HepG2 (cell line): Measurements from ENCODE around the gene PGS1. TPM values are rescaled to one million over a fixed set of nuclear protein-coding genes. Genes with fewer than 3 reads are reported as not detected.

Experiments used
- ARNT ChIP-seq: fragments of 450-650 bp; IDR thresholded peaks from 2 replicates; pipeline ENCODE4 v1.6.1; 2017
- MLXIP ChIP-seq: sonication (generic); formaldehyde crosslinking; IDR thresholded peaks from 2 replicates; pipeline ENCODE4 v1.9.0; 2021; ENCODE audit warnings: missing genetic modification reagents, borderline replicate concordance
- REST ChIP-seq, 2 experiments: IDR thresholded peaks; 2 replicates each; pipeline ENCODE4 v1.6.1; 2011 to 2012; ENCODE audit warnings: low read length in 2 of 2, borderline replicate concordance in 1 of 2, low read depth in 1 of 2, mild to moderate bottlenecking in 1 of 2, moderate library complexity in 1 of 2
- SP5 ChIP-seq: IDR thresholded peaks from 2 replicates; pipeline ENCODE4 v1.6.1; 2016; ENCODE audit warnings: low read depth, borderline replicate concordance
- ZBTB3 ChIP-seq: sonication (generic); formaldehyde crosslinking; IDR thresholded peaks from 2 replicates; pipeline ENCODE4 v1.4.0; 2020; ENCODE audit warnings: low read depth, mild to moderate bottlenecking, moderate library complexity, missing genetic modification reagents, borderline replicate concordance
- ZFP41 ChIP-seq: sonication (generic); formaldehyde crosslinking; IDR thresholded peaks from 2 replicates; pipeline ENCODE4 v1.4.0; 2020; ENCODE audit warnings: mild to moderate bottlenecking, missing genetic modification reagents, borderline replicate concordance
- ZNF574 ChIP-seq: sonication (generic); formaldehyde crosslinking; IDR thresholded peaks from 2 replicates; pipeline ENCODE4 v1.4.0; 2020; ENCODE audit warnings: missing genetic modification reagents
- polyA plus RNA-seq, 8 experiments: library from polyadenylated mRNA; depleted of rRNA in 3 of 8; stranded (reverse) in 7 of 8; unstranded in 1 of 8; fragments of >200 nt; fragmentation: Illumina TruSeq in 4 of 8; extraction: Trizol in 4 of 8; gene quantifications; 2 replicates each; pipeline versions ENCODE4 v1.2.1 to v1.2.3, GENCODE V29; 2011 to 2016; ENCODE audit warnings: low read depth in 4 of 8, missing spikeins in 1 of 8, mixed read lengths in 1 of 8; ENCODE audit not compliant: insufficient read depth in 1 of 8
- total RNA-seq, 5 experiments: library from RNA; depleted of rRNA; stranded (reverse); fragments of >200 nt; fragmentation: Illumina TruSeq; extraction: Trizol; gene quantifications; 2 replicates each; pipeline ENCODE4 v1.2.3, GENCODE V29; 2016; ENCODE audit warnings: low read depth in 1 of 5
- TF ChIP-seq, protein P1 (sequence below): IDR thresholded peaks from 2 replicates; pipeline ENCODE4 v1.6.1; 2016; ENCODE audit warnings: low read depth
- TF ChIP-seq, protein P2 (sequence below): sonication (generic); formaldehyde crosslinking; IDR thresholded peaks from 2 replicates; pipeline ENCODE4 v1.4.0; 2020; ENCODE audit warnings: missing genetic modification reagents

The PGS1 gene
- total and polyA plus RNA-seq, 2 of the 13 experiments (the other 11 are each of a cell fraction or from before 2014, with no cell fraction given), result 25.9 to 31.5 TPM

- TF ChIP-seq REST (IDR thresholded peaks at IDR 0.05; ENCODE audit: borderline replicate concordance in 1 of 2, low read depth in 1 of 2, low read length in 2 of 2) (no peak), ZNF574 (CRISPR knock-in tag) (no peak), ZFP41 (CRISPR knock-in tag) (no peak), ARNT (no peak), MLXIP (CRISPR knock-in tag) (no peak), SP5 (CRISPR knock-in tag) (no peak), ZBTB3 (no peak)
- TF ChIP-seq, protein P1, sequence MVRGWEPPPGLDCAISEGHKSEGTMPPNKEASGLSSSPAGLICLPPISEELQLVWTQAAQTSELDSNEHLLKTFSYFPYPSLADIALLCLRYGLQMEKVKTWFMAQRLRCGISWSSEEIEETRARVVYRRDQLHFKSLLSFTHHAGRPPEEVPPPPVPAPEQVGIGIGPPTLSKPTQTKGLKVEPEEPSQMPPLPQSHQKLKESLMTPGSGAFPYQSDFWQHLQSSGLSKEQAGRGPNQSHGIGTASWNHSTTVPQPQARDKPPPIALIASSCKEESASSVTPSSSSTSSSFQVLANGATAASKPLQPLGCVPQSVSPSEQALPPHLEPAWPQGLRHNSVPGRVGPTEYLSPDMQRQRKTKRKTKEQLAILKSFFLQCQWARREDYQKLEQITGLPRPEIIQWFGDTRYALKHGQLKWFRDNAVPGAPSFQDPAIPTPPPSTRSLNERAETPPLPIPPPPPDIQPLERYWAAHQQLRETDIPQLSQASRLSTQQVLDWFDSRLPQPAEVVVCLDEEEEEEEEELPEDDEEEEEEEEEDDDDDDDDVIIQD (CRISPR knock-in tag), result no peak
- TF ChIP-seq, protein P2, sequence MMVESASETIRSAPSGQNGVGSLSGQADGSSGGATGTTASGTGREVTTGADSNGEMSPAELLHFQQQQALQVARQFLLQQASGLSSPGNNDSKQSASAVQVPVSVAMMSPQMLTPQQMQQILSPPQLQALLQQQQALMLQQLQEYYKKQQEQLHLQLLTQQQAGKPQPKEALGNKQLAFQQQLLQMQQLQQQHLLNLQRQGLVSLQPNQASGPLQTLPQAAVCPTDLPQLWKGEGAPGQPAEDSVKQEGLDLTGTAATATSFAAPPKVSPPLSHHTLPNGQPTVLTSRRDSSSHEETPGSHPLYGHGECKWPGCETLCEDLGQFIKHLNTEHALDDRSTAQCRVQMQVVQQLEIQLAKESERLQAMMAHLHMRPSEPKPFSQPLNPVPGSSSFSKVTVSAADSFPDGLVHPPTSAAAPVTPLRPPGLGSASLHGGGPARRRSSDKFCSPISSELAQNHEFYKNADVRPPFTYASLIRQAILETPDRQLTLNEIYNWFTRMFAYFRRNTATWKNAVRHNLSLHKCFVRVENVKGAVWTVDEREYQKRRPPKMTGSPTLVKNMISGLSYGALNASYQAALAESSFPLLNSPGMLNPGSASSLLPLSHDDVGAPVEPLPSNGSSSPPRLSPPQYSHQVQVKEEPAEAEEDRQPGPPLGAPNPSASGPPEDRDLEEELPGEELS, result no peak
These were observed 31.0 kb upstream of the PGS1 start (continued) for GRCh38 chr17:78347453-78347852.
